ENCODE results near the gene RASSF5. TPM values are rescaled to one million over a fixed set of nuclear protein-coding genes. Genes with fewer than 3 reads are reported as not detected.

RASSF5 gene
- total RNA-seq, 4 donors from 2014 or later: 4.6 to 14.0 (median 7.8) TPM

DNA sequence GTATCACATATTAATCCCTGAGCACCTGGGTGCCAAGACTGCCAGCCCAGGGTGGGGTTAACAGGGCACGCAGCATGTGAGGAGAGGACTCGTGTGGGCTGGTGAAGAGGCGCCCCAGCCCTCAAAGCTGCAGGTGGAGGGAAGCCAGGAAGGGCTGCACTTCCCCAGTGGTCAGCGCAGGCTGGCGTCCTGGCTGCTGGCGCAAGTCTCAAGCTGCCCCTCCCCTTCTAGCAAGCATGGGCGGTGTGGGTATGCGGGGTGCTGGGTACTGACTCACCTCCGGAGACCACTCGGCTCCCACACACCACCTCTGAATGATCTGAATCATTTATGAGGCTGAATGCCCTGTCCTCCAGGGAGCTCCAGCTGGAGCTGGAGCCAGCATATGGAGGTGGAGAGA is 60.9 kb downstream of the RASSF5 start:
- no peak overlapping the region for H3K27ac ChIP-seq
- no peaks in the 10 kb centered on the region for H3K27me3 ChIP-seq
- in situ Hi-C loops (cut with MboI; ENCODE audit: low pct_ligation_motif_present in 1 of 4, low pct_unique_long_range_greater_than_20kb in 1 of 4, low sequenced_read_pairs in 3 of 4): no loop called here
- intact Hi-C loops (cut with DNase I; ENCODE audit: low total_unique reads): no loop called here
- 88 to 100% methylated on average over 1 to 10 of the region's 10 CpGs for WGBS, 2 donors (ENCODE audit: low coverage in 1 of 2)
- no peak overlapping the region for H3K4me3 ChIP-seq
- peaks cover 0 to 3% (median 0%) of the 10 kb centered on the region in 4 donors for H3K4me1 ChIP-seq
- H3K36me3 ChIP-seq: no peaks in the 10 kb centered on the region
- TF ChIP-seq POLR2A (IDR thresholded peaks at IDR 0.05) (no peak), POLR2AphosphoS5 (IDR thresholded peaks at IDR 0.05) (no peak), EP300 (IDR thresholded peaks at IDR 0.05; ENCODE audit: low read depth) (no peak)
- TF ChIP-seq, protein P1, sequence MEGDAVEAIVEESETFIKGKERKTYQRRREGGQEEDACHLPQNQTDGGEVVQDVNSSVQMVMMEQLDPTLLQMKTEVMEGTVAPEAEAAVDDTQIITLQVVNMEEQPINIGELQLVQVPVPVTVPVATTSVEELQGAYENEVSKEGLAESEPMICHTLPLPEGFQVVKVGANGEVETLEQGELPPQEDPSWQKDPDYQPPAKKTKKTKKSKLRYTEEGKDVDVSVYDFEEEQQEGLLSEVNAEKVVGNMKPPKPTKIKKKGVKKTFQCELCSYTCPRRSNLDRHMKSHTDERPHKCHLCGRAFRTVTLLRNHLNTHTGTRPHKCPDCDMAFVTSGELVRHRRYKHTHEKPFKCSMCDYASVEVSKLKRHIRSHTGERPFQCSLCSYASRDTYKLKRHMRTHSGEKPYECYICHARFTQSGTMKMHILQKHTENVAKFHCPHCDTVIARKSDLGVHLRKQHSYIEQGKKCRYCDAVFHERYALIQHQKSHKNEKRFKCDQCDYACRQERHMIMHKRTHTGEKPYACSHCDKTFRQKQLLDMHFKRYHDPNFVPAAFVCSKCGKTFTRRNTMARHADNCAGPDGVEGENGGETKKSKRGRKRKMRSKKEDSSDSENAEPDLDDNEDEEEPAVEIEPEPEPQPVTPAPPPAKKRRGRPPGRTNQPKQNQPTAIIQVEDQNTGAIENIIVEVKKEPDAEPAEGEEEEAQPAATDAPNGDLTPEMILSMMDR (IDR thresholded peaks at IDR 0.05): no peak
- H3K9me3 ChIP-seq: no peaks in the 10 kb centered on the region
- no peak for DNase-seq

DNA sequence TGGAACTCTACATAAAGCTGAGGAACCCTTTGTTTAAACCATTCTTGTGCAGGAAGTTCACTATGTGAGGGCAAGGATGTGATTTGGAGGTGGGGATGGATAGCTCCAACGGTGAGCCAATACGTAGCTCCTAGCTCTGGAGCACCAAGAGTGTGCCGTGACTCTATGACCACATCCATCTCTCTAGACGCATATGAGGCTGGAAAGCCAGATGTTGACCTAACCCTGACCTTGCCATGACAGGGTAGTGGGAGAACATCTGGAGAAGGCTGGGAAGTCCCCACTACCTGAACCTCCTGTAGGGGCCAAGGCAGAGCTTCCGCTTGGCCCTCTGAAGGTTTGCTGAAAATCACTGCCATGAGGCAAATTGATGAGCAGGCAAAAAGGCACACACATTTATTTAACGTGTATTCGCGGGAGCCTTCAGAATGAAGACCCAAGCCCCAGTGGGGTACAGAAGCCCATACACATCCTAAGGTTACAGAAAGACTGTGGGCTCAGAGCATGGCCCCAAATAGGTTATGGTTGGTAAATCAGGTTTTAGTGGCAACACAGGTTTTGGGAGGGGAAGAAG is 61.5 kb downstream of the RASSF5 start:
- Histone ChIP-seq H3K27me3 (no peaks in the 10 kb centered on the region), H3K36me3 (no peaks in the 10 kb centered on the region), H3K27ac (no peak overlapping the region), H3K4me3 (no peak overlapping the region), H3K4me1 (peaks cover 0 to 2% (median 0%) of the 10 kb centered on the region in 4 donors), H3K9me3 (no peaks in the 10 kb centered on the region)
- in situ Hi-C loops (cut with MboI; ENCODE audit: low pct_ligation_motif_present in 1 of 4, low pct_unique_long_range_greater_than_20kb in 1 of 4, low sequenced_read_pairs in 3 of 4): no loop called here
- 90% methylated on average over 8 of the region's 8 CpGs; no CpG with 5 or more reads in 1 of the 2 donors for WGBS, 2 donors (ENCODE audit: low coverage in 1 of 2)
- intact Hi-C loops (cut with DNase I; ENCODE audit: low total_unique reads): no loop called here
- TF ChIP-seq EP300 (IDR thresholded peaks at IDR 0.05; ENCODE audit: low read depth) (no peak), POLR2A (IDR thresholded peaks at IDR 0.05) (no peak), POLR2AphosphoS5 (IDR thresholded peaks at IDR 0.05) (no peak)
- TF ChIP-seq, protein P1 (IDR thresholded peaks at IDR 0.05): no peak
- DNase-seq: no peak

DNA sequence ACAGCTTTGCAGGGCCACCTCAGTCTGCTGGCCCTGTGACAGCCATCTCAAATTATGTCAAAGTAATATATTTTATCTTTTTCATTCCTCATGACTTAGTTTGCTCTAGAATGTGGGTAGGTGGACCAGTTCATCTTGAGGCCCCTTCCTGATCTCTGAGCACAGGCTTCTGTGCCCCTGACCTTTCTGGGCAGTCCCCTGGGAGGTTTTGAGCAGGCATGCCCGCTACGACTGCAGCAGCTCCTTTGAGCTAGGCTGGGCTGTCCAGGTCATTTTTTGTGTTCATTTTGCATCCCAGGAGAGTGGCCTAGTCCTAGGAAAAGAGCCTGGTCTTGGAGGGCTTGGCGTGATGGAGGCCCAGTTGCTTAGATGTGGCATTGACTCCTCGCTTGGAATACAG is 62.2 kb downstream of the RASSF5 start:
- Histone ChIP-seq H3K27me3 (no peaks in the 10 kb centered on the region), H3K27ac (no peak overlapping the region), H3K9me3 (no peaks in the 10 kb centered on the region), H3K4me1 (peaks cover 0 to 7% (median 0%) of the 10 kb centered on the region in 4 donors), H3K4me3 (no peak overlapping the region), H3K36me3 (no peaks in the 10 kb centered on the region)
- 83 to 85% methylated on average over 2 to 4 of the region's 4 CpGs for WGBS, 2 donors (ENCODE audit: low coverage in 1 of 2)
- in situ Hi-C loops (cut with MboI; ENCODE audit: low pct_ligation_motif_present in 1 of 4, low pct_unique_long_range_greater_than_20kb in 1 of 4, low sequenced_read_pairs in 3 of 4) (no loop called here), intact Hi-C loops (cut with DNase I; ENCODE audit: low total_unique reads) (no loop called here)
- TF ChIP-seq POLR2AphosphoS5 (IDR thresholded peaks at IDR 0.05): no peak
- TF ChIP-seq POLR2A (IDR thresholded peaks at IDR 0.05): no peak
- no peak for TF ChIP-seq EP300 (IDR thresholded peaks at IDR 0.05; ENCODE audit: low read depth)
- TF ChIP-seq, protein P1 (IDR thresholded peaks at IDR 0.05): no peak
- no peak for DNase-seq

DNA sequence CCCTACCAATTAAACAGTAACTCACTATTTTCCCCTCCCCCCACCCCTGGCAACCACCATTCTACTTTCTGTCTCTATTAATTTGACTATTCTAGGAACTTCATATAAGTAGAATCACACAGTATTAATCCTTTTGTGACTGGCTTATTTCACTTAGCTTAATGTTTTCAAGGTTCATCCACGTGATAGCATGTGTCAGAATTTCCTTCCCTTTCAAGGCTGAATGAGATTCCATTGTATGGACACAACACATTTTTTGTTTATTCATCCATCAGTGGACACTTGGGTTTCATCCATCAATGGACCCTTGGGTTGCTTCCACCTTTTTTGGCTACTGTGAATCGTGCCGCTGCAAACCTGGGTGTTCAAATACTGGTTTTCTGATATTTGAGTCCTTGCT is 63.2 kb downstream of the RASSF5 start:
- no peaks in the 10 kb centered on the region for H3K9me3 ChIP-seq
- 84 to 86% methylated on average over 3 of the region's 3 CpGs for WGBS, 2 donors (ENCODE audit: low coverage in 1 of 2)
- no peak for DNase-seq
- peaks cover 0 to 17% (median 2%) of the 10 kb centered on the region in 4 donors for H3K4me1 ChIP-seq
- no peaks in the 10 kb centered on the region for H3K36me3 ChIP-seq
- no peak overlapping the region for H3K27ac ChIP-seq
- TF ChIP-seq EP300 (IDR thresholded peaks at IDR 0.05; ENCODE audit: low read depth) (no peak), POLR2AphosphoS5 (IDR thresholded peaks at IDR 0.05) (no peak), POLR2A (IDR thresholded peaks at IDR 0.05) (no peak)
- TF ChIP-seq, protein P1 (IDR thresholded peaks at IDR 0.05): no peak
- no peaks in the 10 kb centered on the region for H3K27me3 ChIP-seq
- intact Hi-C loops (cut with DNase I; ENCODE audit: low total_unique reads): no loop called here
- in situ Hi-C loops (cut with MboI; ENCODE audit: low pct_ligation_motif_present in 1 of 4, low pct_unique_long_range_greater_than_20kb in 1 of 4, low sequenced_read_pairs in 3 of 4): no loop called here
- H3K4me3 ChIP-seq: no peak overlapping the region

All from transverse colon (tissue), 4 donors.